SKM-1 (cell line): ENCODE data around the gene IL25.
"Not testable (repeated sequence)": the region's sequence is repeated elsewhere in the genome, so short reads cannot be mapped to it uniquely, and the experiment has no call there.

Experiments
- DNase-seq: peaks from one replicate; lab custom pipeline; 2025; ENCODE audit not compliant: unreplicated experiment; lab: John Stamatoyannopoulos, UW

IL25 gene

GRCh38 chr14:23387916-23388882, 15.6 kb downstream of the IL25 start:
- no peak for DNase-seq

- DNase-seq, result no peak
Observed at GRCh38 chr14:23388996-23389395, 16.4 kb downstream of the IL25 start.

GRCh38 chr14:23389396-23389795, 16.8 kb downstream of the IL25 start:
- no peak for DNase-seq

- not testable (repeated sequence) for DNase-seq
Observed at GRCh38 chr14:23389871-23390270, 17.3 kb downstream of the IL25 start.

GRCh38 chr14:23392613-23393012, 20.0 kb downstream of the IL25 start:
- DNase-seq, result no peak

GRCh38 chr14:23396126-23396525, 23.5 kb downstream of the IL25 start:
- no peak for DNase-seq

- DNase-seq, result no peak
Observed at GRCh38 chr14:23396781-23397407, 24.3 kb downstream of the IL25 start.

- no peak for DNase-seq
Observed at GRCh38 chr14:23398348-23398747, 25.7 kb downstream of the IL25 start.

- no peak for DNase-seq
Observed at GRCh38 chr14:23399136-23399535, 26.5 kb downstream of the IL25 start.

- DNase-seq, result no peak
Observed at GRCh38 chr14:23399591-23399990, 27.0 kb downstream of the IL25 start.

- DNase-seq, result not testable (repeated sequence)
Observed at GRCh38 chr14:23400496-23401149, 28.0 kb downstream of the IL25 start.

- no peak for DNase-seq
Observed at GRCh38 chr14:23401291-23401690, 28.7 kb downstream of the IL25 start.

GRCh38 chr14:23402296-23403138, 29.9 kb downstream of the IL25 start:
- DNase-seq, result no peak

GRCh38 chr14:23403139-23403438, 30.5 kb downstream of the IL25 start:
- DNase-seq, result no peak

GRCh38 chr14:23403908-23404307, 31.3 kb downstream of the IL25 start:
- no peak for DNase-seq

- no peak for DNase-seq
Observed at GRCh38 chr14:23404331-23404900, 31.8 kb downstream of the IL25 start.

GRCh38 chr14:23405096-23405495, 32.5 kb downstream of the IL25 start:
- no peak for DNase-seq

GRCh38 chr14:23405516-23406025, 33.0 kb downstream of the IL25 start:
- DNase-seq, result no peak

- DNase-seq, result no peak
Observed at GRCh38 chr14:23406244-23406643, 33.6 kb downstream of the IL25 start.

- DNase-seq, result no peak
Observed at GRCh38 chr14:23406725-23407355, 34.2 kb downstream of the IL25 start.
